A673 (cell line): ENCODE results near the gene YEATS2. TPM values are rescaled to one million over a fixed set of nuclear protein-coding genes. Genes with fewer than 3 reads are reported as not detected.

Source experiments
- BruUV-seq: library from RNA; stranded (reverse); fragments of 400-500 nt; replicated peaks from 2 replicates; lab custom pipeline; 2021; lab: Mats Ljungman, UMichigan
- CTCF ChIA-PET: fragments of 300-600 bp; sonication (Branson Sonifier 250); formaldehyde crosslinking; loops from one replicate; lab custom pipeline; 2022; ENCODE audit warnings: antibody characterized with exemption; lab: Charles Lee
- POLR2A ChIA-PET: fragments of 300-600 bp; sonication (Branson Sonifier 250); formaldehyde crosslinking; loops from one replicate; lab custom pipeline; 2022; ENCODE audit warnings: antibody characterized with exemption; ENCODE audit not compliant: low non-redundant PET; lab: Charles Lee
- DNase-seq: peaks from one replicate; pipeline ENCODE4 v3.0.0-alpha.2; 2015; ENCODE audit warnings: low spot score
- H3K27ac ChIP-seq: fragments of 200-600 bp; sonication (generic); 2 replicates; pipeline ENCODE4 v1.5.1; 2016; ENCODE audit warnings: mixed run types, low read depth, mild to moderate bottlenecking, mixed read lengths, antibody characterized with exemption, low read length; ENCODE audit not compliant: poor library complexity, severe bottlenecking
- H3K27me3 ChIP-seq: fragments of 200-600 bp; sonication (generic); replicated peaks from 2 replicates; pipeline ENCODE4 v1.6.1; 2017; ENCODE audit warnings: mixed run types, low read depth, mild to moderate bottlenecking, mixed read lengths, antibody characterized with exemption, low read length; ENCODE audit not compliant: insufficient read depth, poor library complexity
- H3K36me3 ChIP-seq: fragments of 200-600 bp; sonication (generic); 2 replicates; pipeline ENCODE4 v1.6.1; 2016; ENCODE audit warnings: mixed run types, mild to moderate bottlenecking, mixed read lengths, antibody characterized with exemption, low read length; ENCODE audit not compliant: insufficient read depth, poor library complexity, severe bottlenecking
- H3K4me1 ChIP-seq: fragments of 200-600 bp; sonication (generic); 2 replicates; pipeline ENCODE4 v1.6.1; 2017; ENCODE audit warnings: mixed run types, mild to moderate bottlenecking, mixed read lengths, antibody characterized with exemption, low read length; ENCODE audit not compliant: insufficient read depth, poor library complexity, severe bottlenecking
- H3K4me3 ChIP-seq: fragments of 200-600 bp; sonication (generic); 2 replicates; pipeline ENCODE4 v1.5.1; 2016; ENCODE audit warnings: low read depth, mixed run types, mild to moderate bottlenecking, mixed read lengths, low read length; ENCODE audit not compliant: poor library complexity, severe bottlenecking
- H3K9me3 ChIP-seq: fragments of 200-600 bp; sonication (generic); 2 replicates; pipeline ENCODE4 v1.6.1; 2016; ENCODE audit warnings: mixed run types, low read depth, mild to moderate bottlenecking, mixed read lengths, antibody characterized with exemption, low read length; ENCODE audit not compliant: poor library complexity, severe bottlenecking
- EZH2 ChIP-seq: fragments of 200-600 bp; sonication (generic); IDR thresholded peaks from 2 replicates; pipeline ENCODE4 v1.6.1; 2017; ENCODE audit warnings: borderline replicate concordance, low read depth, mild to moderate bottlenecking, mixed read lengths, antibody characterized with exemption, low read length; ENCODE audit not compliant: poor library complexity, severe bottlenecking
- intact Hi-C: fragments of 100-400 bp; cut with micrococcal nuclease; formaldehyde crosslinking; loops from one replicate; pipeline ENCODE4 v1.10.0; 2022; ENCODE audit not compliant: unreplicated experiment
- total RNA-seq: library from RNA; stranded (reverse); gene quantifications from 2 replicates; pipeline ENCODE4 v1.2.3, GENCODE V29; 2021
- TF ChIP-seq, protein P1 (sequence below): fragments of 300-800, 200-600 bp; sonication (generic); conservative IDR thresholded peaks from 2 replicates; pipeline ENCODE4 v1.5.1; 2017; ENCODE audit warnings: low read depth, mild to moderate bottlenecking, antibody characterized with exemption, low read length, moderate library complexity, mixed read lengths

YEATS2 gene
- total RNA-seq, 1 experiment from 2014 or later: 40.7 TPM

- ChIA-PET CTCF (no interaction called here), POLR2A (no interaction called here)
- Histone ChIP-seq H3K9me3 (no peaks in the 10 kb centered on the region), H3K36me3 (peaks cover 80% of the 10 kb centered on the region), H3K27me3 (no peaks in the 10 kb centered on the region), H3K4me1 (no peaks in the 10 kb centered on the region), H3K27ac (no peak overlapping the region), H3K4me3 (no peak overlapping the region)
- DNase-seq: no peak
- intact Hi-C loops: no loop called here
- TF ChIP-seq, protein P1, sequence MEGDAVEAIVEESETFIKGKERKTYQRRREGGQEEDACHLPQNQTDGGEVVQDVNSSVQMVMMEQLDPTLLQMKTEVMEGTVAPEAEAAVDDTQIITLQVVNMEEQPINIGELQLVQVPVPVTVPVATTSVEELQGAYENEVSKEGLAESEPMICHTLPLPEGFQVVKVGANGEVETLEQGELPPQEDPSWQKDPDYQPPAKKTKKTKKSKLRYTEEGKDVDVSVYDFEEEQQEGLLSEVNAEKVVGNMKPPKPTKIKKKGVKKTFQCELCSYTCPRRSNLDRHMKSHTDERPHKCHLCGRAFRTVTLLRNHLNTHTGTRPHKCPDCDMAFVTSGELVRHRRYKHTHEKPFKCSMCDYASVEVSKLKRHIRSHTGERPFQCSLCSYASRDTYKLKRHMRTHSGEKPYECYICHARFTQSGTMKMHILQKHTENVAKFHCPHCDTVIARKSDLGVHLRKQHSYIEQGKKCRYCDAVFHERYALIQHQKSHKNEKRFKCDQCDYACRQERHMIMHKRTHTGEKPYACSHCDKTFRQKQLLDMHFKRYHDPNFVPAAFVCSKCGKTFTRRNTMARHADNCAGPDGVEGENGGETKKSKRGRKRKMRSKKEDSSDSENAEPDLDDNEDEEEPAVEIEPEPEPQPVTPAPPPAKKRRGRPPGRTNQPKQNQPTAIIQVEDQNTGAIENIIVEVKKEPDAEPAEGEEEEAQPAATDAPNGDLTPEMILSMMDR: no peak
- TF ChIP-seq EZH2: no peak
- no TSS peak for BruUV-seq
Observed at GRCh38 chr3:183801601-183802000, 104.0 kb downstream of the YEATS2 start.

- Histone ChIP-seq H3K27me3 (no peaks in the 10 kb centered on the region), H3K27ac (no peak overlapping the region), H3K36me3 (peaks cover 90% of the 10 kb centered on the region), H3K9me3 (no peaks in the 10 kb centered on the region), H3K4me1 (no peaks in the 10 kb centered on the region), H3K4me3 (no peak overlapping the region)
- POLR2A ChIA-PET: no interaction called here
- TF ChIP-seq, protein P1: no peak
- TF ChIP-seq EZH2: no peak
- CTCF ChIA-PET: no interaction called here
- no peak for DNase-seq
- no TSS peak for BruUV-seq
- intact Hi-C loops: no loop called here
Observed at GRCh38 chr3:183802989-183803388, 105.4 kb downstream of the YEATS2 start.

DNA sequence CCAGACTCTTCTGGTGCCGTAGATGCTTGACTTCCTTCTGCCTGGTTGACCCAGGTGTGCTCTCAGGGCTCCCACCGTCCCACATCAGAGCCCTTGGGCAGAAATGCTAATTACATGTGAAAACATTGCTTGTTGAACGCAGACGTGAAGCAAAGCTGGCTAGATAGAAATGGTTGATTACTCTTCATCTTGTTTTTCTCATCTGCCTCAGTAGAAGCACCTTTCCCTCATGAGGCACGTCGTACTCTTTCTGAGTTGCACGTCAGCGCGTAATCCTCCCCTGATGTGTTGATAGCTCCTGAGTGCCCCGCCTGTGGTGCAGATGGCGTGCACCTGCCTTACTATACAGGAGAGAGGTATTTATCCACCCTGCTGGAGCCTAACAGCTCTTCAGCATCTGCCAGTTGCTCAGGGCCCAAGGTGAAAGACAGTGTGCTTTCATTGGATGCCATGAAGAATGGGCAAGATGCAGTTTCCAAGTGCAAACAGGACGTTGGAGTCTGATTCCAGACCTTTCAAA lies 109.7 kb downstream of the YEATS2 start:
- no TSS peak for BruUV-seq
- intact Hi-C loops: no loop called here

More for the DNA sequence above, 109.7 kb downstream of the YEATS2 start:
- DNase-seq: no peak
- POLR2A ChIA-PET: no interaction called here
- no peaks in the 10 kb centered on the region for H3K27me3 ChIP-seq
- CTCF ChIA-PET: no interaction called here
- peaks cover 87% of the 10 kb centered on the region for H3K36me3 ChIP-seq
- no peaks in the 10 kb centered on the region for H3K9me3 ChIP-seq
- H3K4me3 ChIP-seq: no peak overlapping the region
- TF ChIP-seq, protein P1: no peak
- no peak for TF ChIP-seq EZH2
- no peaks in the 10 kb centered on the region for H3K4me1 ChIP-seq
- no peak overlapping the region for H3K27ac ChIP-seq
